Measurements from ENCODE around the gene SLC6A11.

SLC6A11 gene

DNA sequence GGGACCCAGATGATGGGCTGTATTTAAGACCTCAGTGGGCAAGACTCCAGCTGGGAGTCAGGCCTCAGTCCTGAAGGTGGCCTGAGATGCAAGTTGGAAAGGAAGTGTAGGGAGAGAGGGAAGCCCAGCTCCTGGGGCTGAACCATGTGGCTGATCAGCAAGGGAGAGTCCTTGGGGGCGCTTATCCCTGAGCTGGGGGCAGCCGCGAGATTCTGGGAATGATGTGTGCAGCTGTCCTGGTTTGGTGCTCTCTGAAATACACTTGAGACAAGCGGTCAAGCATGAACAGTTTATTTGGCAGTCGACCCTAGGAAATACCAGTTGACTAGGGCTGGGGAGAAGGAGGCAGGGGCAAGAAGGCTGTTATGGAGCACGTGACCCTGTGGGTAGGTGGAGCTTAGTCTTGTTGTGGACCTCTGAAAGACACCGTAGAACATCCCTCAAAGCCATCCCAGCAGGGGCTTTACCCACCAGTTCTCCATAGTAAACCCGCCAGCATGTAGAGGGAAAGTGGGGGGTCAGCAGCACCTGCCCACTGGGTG lies 41.8 kb upstream of the SLC6A11 start:
- DNase-seq (ENCODE audit: insufficient read length, low spot score), result no peak
- FAIRE-seq, result no peak
- TF ChIP-seq, protein P1, sequence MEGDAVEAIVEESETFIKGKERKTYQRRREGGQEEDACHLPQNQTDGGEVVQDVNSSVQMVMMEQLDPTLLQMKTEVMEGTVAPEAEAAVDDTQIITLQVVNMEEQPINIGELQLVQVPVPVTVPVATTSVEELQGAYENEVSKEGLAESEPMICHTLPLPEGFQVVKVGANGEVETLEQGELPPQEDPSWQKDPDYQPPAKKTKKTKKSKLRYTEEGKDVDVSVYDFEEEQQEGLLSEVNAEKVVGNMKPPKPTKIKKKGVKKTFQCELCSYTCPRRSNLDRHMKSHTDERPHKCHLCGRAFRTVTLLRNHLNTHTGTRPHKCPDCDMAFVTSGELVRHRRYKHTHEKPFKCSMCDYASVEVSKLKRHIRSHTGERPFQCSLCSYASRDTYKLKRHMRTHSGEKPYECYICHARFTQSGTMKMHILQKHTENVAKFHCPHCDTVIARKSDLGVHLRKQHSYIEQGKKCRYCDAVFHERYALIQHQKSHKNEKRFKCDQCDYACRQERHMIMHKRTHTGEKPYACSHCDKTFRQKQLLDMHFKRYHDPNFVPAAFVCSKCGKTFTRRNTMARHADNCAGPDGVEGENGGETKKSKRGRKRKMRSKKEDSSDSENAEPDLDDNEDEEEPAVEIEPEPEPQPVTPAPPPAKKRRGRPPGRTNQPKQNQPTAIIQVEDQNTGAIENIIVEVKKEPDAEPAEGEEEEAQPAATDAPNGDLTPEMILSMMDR (IDR thresholded peaks at IDR 0.05; ENCODE audit: insufficient read depth, missing control alignments), result no peak

- TF ChIP-seq, protein P1 (IDR thresholded peaks at IDR 0.05; ENCODE audit: insufficient read depth, missing control alignments), result no peak
- FAIRE-seq (no peak), DNase-seq (ENCODE audit: insufficient read length, low spot score) (no peak)
These were observed 41.2 kb upstream of the SLC6A11 start for GRCh38 chr3:10774825-10775224.

GRCh38 chr3:10775259-10775658 lies 40.8 kb upstream of the SLC6A11 start:
- TF ChIP-seq, protein P1 (IDR thresholded peaks at IDR 0.05; ENCODE audit: insufficient read depth, missing control alignments), result no peak

DNA sequence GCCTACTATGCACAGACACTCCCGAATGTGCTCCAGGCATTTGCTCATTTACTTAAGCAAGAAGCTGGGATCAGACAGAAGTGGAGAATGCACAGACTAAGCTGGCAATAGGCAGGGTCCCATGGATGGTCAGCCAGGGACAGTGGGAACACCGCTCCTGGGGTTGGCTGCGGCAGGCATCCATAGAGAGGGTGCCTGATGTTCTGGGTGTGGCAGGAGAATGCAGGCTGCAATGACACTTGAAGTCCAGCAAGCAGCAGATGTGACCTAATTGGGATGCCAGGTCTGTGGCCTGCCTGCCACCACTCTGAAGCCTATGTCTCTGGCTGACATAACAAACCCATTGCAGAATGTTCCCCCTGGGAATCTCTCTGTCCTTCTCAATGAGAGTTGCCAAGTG lies 40.2 kb upstream of the SLC6A11 start:
- TF ChIP-seq, protein P1 (IDR thresholded peaks at IDR 0.05; ENCODE audit: insufficient read depth, missing control alignments), result no peak
- DNase-seq (ENCODE audit: insufficient read length, low spot score), result no peak
- no peak for FAIRE-seq

More at GRCh38 chr3:10775259-10775658, 40.8 kb upstream of the SLC6A11 start:
- DNase-seq (ENCODE audit: insufficient read length, low spot score) (no peak), FAIRE-seq (no peak)

- FAIRE-seq, result no peak
- no peak for DNase-seq (ENCODE audit: insufficient read length, low spot score)
- TF ChIP-seq, protein P1 (IDR thresholded peaks at IDR 0.05; ENCODE audit: insufficient read depth, missing control alignments), result no peak
These were observed 38.4 kb upstream of the SLC6A11 start for GRCh38 chr3:10777627-10778026.

- FAIRE-seq, result no peak
- TF ChIP-seq, protein P1 (IDR thresholded peaks at IDR 0.05; ENCODE audit: insufficient read depth, missing control alignments), result no peak
- DNase-seq (ENCODE audit: insufficient read length, low spot score), result no peak
These were observed 37.3 kb upstream of the SLC6A11 start for GRCh38 chr3:10778492-10779292.

DNA sequence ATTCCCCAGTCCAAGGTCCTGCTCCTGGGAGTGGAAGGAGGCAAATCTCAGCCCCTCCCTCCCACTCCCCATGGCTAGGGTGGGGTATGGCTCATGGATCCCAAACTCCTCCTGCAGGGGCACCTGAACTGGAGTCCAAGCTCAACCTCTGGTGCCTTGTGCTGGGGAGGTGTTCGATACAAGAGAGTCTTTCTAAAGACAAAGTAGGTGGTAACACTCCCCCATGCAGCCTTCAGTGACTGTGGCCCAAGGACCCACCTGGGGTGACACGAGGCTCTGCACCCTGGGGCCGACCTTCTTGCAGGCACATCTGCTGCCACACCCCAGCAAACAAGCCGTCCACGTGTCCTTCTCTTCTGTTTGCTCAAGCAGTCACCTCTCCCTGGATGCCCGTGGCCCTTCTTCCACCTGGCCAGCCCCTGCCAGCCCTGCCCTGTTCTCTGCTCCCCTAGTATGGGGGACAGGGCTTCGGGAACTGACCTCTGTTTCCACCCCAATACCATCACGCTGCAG lies 36.7 kb upstream of the SLC6A11 start:
- no peak for FAIRE-seq
- TF ChIP-seq, protein P1 (IDR thresholded peaks at IDR 0.05; ENCODE audit: insufficient read depth, missing control alignments), result no peak
- DNase-seq (ENCODE audit: insufficient read length, low spot score), result no peak

Measured in D721Med (cell line).